Fibroblast of lung (primary cell): Measurements from ENCODE around the gene CORO2A.

Experiments
- CTCF ChIP-seq, 2 donors: IDR thresholded peaks in 1 of 2; conservative IDR thresholded peaks in 1 of 2; 1 replicate in 1 of 2; 2 replicates in 1 of 2; pipeline ENCODE4 v1.5.1; 2011 to 2012; ENCODE audit warnings: low read length in 2 of 2, control low read depth in 1 of 2, inconsistent platforms in 1 of 2, low read depth in 1 of 2, mild to moderate bottlenecking in 1 of 2
- EZH2 ChIP-seq: IDR thresholded peaks from 2 replicates; pipeline ENCODE4 v1.5.1; 2012; ENCODE audit warnings: low read length, control low read depth, mild to moderate bottlenecking; ENCODE audit errors: missing control alignments

- TF ChIP-seq CTCF (conservative IDR thresholded peaks at IDR 0.05 in 1 of 2, IDR thresholded peaks at IDR 0.05 in 1 of 2; ENCODE audit: low read depth in 1 of 2, low read length in 2 of 2) (no peak), EZH2 (no peak)
These were observed 34.2 kb downstream of the CORO2A start for GRCh38 chr9:98158071-98158831.
